ENCODE results near the gene BMP7. TPM values are rescaled to one million over a fixed set of nuclear protein-coding genes. Genes with fewer than 3 reads are reported as not detected.

BMP7 gene
- total and polyA plus RNA-seq, 2 donors (not counting 3 experiments of a cell fraction or from before 2014, with no cell fraction given), result not detected

GRCh38 chr20:57272883-57273535 lies 6.6 kb upstream of the BMP7 start:
- ChIA-PET POLR2A (no interaction called here), CTCF (interaction anchor here (0.7 kb wide), 1 partner anchor 183 kb away, joined by 3 read pairs; no protein-coding TSS in a partner anchor)
- no peaks in the 10 kb centered on the region for H3K27me3 ChIP-seq (ENCODE audit: control insufficient read depth in 2 of 2, insufficient read depth in 2 of 2, low read length in 2 of 2)
- no peak for FAIRE-seq
- no peaks in the 10 kb centered on the region for H4K20me1 ChIP-seq (replicated peaks; ENCODE audit: control insufficient read depth, extremely low read depth, insufficient read depth, low read length)
- TF ChIP-seq EZH2 (IDR thresholded peaks at IDR 0.05; ENCODE audit: borderline replicate concordance, low read depth, low read length, severe bottlenecking), result no peak
- no peak for TF ChIP-seq CTCF (IDR thresholded peaks at IDR 0.05; ENCODE audit: extremely low read depth in 1 of 2, insufficient read depth in 1 of 2, low read depth in 1 of 2, low read length in 2 of 2)
- no peak overlapping the region for H3K4me3 ChIP-seq (replicated peaks in 1 of 3; ENCODE audit: insufficient read depth in 1 of 3, low read depth in 1 of 3, low read length in 3 of 3)
- H3K9ac ChIP-seq (replicated peaks; ENCODE audit: extremely low read depth, insufficient read depth, low read length), result no peak overlapping the region
- intact Hi-C loops (cut with micrococcal nuclease) (loop anchor here (5.0 kb wide), 1 partner anchor 74 kb away; no protein-coding TSS in a partner anchor), dilution Hi-C loops (cut with MboI; ENCODE audit: extremely low pct_ligation_motif_present, low sequenced_read_pairs) (no loop called here)
- no peaks in the 10 kb centered on the region for H3K9me3 ChIP-seq (replicated peaks; ENCODE audit: control insufficient read depth, insufficient read depth, low read length)
- no TSS peak for BruUV-seq (replicated peaks)
- no peak for DNase-seq (ENCODE audit: low read depth, low spot score)
- H3K9me1 ChIP-seq (replicated peaks; ENCODE audit: control insufficient read depth, extremely low read depth, insufficient read depth, low read length), result no peaks in the 10 kb centered on the region
- H3K79me2 ChIP-seq (ENCODE audit: control insufficient read depth, insufficient read depth, low read length), result no peaks in the 10 kb centered on the region
- no peaks in the 10 kb centered on the region for H3K36me3 ChIP-seq (ENCODE audit: control insufficient read depth in 2 of 2, extremely low read depth in 1 of 2, insufficient read depth in 2 of 2, low read length in 2 of 2)
- H2AFZ ChIP-seq (ENCODE audit: low read depth, low read length), result no peak overlapping the region
- H3K4me2 ChIP-seq (ENCODE audit: insufficient read depth, low read length), result no peak overlapping the region
- H3K4me1 ChIP-seq (ENCODE audit: control insufficient read depth, extremely low read depth, insufficient read depth, low read length), result no peaks in the 10 kb centered on the region
- H3K27ac ChIP-seq (ENCODE audit: insufficient read depth, low read depth, low read length), result no peak overlapping the region

DNA sequence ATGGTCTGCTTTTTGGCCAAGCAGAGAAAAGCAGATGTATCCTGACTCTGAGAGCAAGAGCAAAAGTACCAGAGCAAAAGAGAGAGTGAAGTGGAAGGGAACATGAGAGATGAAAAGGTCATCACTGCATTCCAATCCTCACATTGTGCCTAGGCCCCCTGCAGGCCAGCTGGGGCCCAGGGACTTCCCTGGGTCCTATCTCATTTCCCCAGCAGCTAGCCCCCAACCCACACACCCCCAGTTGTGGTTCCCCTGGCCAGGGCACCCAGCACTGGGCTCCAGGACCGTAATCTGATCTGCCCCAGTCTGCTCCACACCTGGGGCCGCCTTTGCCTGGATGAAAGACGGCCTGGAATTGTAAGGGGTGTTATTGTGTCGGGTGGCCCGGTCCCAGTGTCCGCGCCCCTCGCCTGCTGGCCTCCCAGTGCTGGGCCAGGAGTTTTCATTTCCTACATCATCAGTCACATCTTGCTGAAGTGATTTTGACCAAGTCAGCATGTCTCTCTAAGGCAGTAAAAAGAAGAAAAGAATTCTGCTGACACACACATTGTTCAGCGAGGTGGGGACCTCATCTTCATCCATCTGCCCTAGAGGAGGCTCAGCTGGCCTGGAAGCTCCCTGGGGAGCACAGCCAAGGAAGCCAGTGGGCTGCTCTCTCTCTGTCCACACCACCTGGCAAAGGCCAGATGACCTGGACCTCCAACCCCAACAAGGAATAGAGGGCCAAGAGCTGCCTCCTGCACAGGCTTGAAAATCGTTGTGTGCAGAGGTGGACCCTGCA lies 4.0 kb upstream of the BMP7 start:
- POLR2A ChIA-PET, result no interaction called here
- TF ChIP-seq POLR2A (IDR thresholded peaks at IDR 0.05; ENCODE audit: low read depth, low read length) (no peak), JUN (IDR thresholded peaks at IDR 0.05; ENCODE audit: borderline replicate concordance, insufficient read depth, insufficient read length, low read depth) (no peak), EZH2 (IDR thresholded peaks at IDR 0.05; ENCODE audit: borderline replicate concordance, low read depth, low read length, severe bottlenecking) (no peak), CTCF (IDR thresholded peaks at IDR 0.05; ENCODE audit: extremely low read depth in 1 of 2, insufficient read depth in 1 of 2, low read depth in 1 of 2, low read length in 2 of 2) (no peak), FOS (IDR thresholded peaks at IDR 0.05; ENCODE audit: borderline replicate concordance, insufficient read depth, low read length) (no peak), GATA2 (IDR thresholded peaks at IDR 0.05; ENCODE audit: insufficient read depth, insufficient read length, low read depth, low read length) (no peak), POLR2AphosphoS5 (IDR thresholded peaks at IDR 0.05; ENCODE audit: insufficient read depth, low read depth, low read length) (no peak), MAX (IDR thresholded peaks at IDR 0.05; ENCODE audit: insufficient read depth, insufficient read length) (no peak), MYC (IDR thresholded peaks at IDR 0.05; ENCODE audit: low read depth, low read length) (no peak)
- H3K36me3 ChIP-seq (ENCODE audit: control insufficient read depth in 2 of 2, extremely low read depth in 1 of 2, insufficient read depth in 2 of 2, low read length in 2 of 2), result no peaks in the 10 kb centered on the region
- peaks cover 12 to 15% of the 10 kb centered on the region in 2 experiments for H3K27me3 ChIP-seq (ENCODE audit: control insufficient read depth in 2 of 2, insufficient read depth in 2 of 2, low read length in 2 of 2)
- no peaks in the 10 kb centered on the region for H3K79me2 ChIP-seq (ENCODE audit: control insufficient read depth, insufficient read depth, low read length)
- no peak overlapping the region for H3K4me3 ChIP-seq (replicated peaks in 1 of 3; ENCODE audit: insufficient read depth in 1 of 3, low read depth in 1 of 3, low read length in 3 of 3)
- dilution Hi-C loops (cut with MboI; ENCODE audit: extremely low pct_ligation_motif_present, low sequenced_read_pairs) (no loop called here), intact Hi-C loops (cut with micrococcal nuclease) (loop anchor here (5.0 kb wide), 1 partner anchor 77 kb away; no protein-coding TSS in a partner anchor)
- FAIRE-seq (no peak), DNase-seq (ENCODE audit: low read depth, low spot score) (no peak)
- H3K4me1 ChIP-seq (ENCODE audit: control insufficient read depth, extremely low read depth, insufficient read depth, low read length), result no peaks in the 10 kb centered on the region
- H3K9me3 ChIP-seq (replicated peaks; ENCODE audit: control insufficient read depth, insufficient read depth, low read length), result no peaks in the 10 kb centered on the region
- H3K4me2 ChIP-seq (ENCODE audit: insufficient read depth, low read length), result no peak overlapping the region
- H2AFZ ChIP-seq (ENCODE audit: low read depth, low read length), result no peak overlapping the region
- no peaks in the 10 kb centered on the region for H3K9me1 ChIP-seq (replicated peaks; ENCODE audit: control insufficient read depth, extremely low read depth, insufficient read depth, low read length)
- CTCF ChIA-PET, result no interaction called here
- no peak overlapping the region for H3K9ac ChIP-seq (replicated peaks; ENCODE audit: extremely low read depth, insufficient read depth, low read length)
- H3K27ac ChIP-seq (ENCODE audit: insufficient read depth, low read depth, low read length), result no peak overlapping the region
- no peaks in the 10 kb centered on the region for H4K20me1 ChIP-seq (replicated peaks; ENCODE audit: control insufficient read depth, extremely low read depth, insufficient read depth, low read length)
- no TSS peak for BruUV-seq (replicated peaks)

All from endothelial cell of umbilical vein (primary cell).